Stimulated activated CD4-positive, alpha-beta T cell treated with anti-CD3 and anti-CD28 coated beads, Interleukin-1b, Interleukin-23, amount 100 ng/mL, for 24 hours (primary cell): ENCODE measurements around the gene ACE.

Experiments
- DNase-seq, 4 experiments: peaks; one replicate each; pipeline ENCODE4 v3.0.0-alpha.2; 2020; ENCODE audit warnings: low read depth in 4 of 4, low spot score in 1 of 4

Gene ACE

DNA sequence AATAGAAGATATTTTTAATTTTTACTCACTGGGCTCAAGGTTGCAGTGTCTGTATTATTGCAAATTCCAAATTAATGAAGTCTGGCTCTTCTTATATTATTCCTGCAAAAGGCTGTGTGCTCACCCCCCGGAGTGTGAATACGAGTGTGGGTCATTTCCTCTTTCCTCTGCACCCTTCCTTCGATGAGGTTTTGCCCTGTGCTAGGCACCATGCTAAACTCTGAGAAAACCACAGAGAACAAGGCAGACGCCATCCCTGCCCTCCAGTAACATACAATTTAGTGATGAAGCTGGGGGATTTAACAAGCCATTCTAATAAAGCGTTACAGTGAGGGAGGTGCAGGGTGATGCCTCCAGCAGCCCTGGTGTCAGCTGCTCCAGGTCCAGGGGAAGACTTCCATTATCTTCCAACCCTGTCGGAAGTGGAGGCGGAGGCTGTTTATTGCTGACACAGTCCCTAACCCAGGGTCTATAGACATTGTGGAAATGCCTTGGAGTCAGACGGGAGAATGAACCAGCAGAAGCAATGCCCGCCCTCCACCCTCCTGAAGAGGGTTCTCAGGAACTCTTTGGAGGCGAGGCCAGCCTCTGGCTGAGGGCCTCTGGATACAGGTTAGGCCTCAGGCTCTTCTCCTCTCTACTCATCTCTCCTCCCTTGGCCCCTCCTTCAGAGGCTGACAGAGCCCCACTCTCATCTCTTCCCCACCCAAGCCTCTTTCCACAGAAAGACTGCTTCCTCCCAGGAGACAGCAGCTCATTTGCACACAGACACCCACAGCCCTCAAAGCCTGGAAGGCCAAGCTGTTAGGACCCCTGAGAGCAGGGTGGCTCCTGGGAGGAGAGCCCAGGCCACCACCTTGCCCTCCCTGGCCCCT, 2.0 kb upstream of the ACE start:
- DNase-seq: no peak

DNA sequence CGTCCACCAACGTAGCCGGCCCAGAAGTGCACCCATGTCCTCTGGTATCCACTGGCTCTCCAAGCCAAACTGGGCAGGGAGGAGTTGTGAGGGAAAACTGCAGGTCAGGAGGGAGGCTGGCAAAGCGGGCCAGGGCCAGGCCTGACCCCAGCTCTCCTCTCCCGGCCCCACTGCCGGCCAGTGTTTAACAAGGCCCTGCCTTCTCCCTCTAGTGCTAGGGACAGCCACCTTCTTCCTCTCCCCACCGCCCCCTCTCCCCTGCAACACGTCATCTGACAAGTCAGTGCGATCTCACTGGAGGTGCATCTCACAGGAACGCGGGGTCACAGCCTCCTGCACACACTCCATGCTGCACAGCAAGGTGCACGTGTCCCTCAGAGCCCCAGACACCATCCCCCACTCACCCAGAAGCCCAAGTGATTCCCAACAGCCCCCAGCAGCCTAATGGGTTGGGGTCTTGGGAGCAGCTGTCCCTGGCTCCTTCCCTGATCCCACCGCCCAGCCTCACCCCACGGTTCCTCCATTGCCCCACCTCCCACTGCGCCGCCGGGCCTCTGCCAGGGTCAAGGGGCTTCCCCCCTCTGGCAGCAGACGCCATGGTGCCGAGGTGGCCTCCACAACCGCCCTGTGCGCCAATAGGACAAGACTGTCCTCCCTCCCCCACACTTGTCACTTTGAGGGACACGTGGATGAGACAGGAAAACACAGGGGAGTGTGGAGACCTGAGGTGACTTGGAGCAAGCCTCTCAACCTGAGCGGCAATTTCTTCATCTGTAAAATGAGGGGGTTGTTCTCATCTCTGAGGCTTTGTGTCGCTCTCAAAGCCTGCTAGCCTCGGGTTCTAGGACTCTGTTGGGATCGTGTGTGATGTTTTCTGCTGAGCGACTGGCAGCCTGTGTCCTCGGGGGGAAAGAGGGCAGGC, 1.1 kb upstream of the ACE start:
- DNase-seq: no peak

DNA sequence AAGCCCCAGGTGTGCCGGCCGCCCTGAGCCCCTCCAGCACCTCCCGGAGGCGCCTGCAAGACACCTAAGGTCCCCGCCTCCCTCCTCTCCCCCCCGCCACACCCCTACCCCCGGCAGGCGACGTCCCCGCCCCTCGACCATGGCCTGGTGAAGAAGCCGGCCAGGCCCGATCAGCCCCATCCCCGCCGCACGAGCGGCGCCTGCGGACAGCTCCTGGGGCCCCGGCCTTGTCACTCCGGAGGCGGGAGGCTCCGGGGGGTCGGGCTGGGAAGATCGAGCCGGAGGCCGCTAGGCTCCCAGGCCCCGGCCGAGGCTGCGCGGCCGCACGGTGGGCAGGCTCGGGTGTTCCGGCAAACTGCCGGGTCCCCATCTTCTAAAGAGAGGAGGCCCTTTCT, 405 bp upstream of the ACE start:
- DNase-seq: no peak

DNA sequence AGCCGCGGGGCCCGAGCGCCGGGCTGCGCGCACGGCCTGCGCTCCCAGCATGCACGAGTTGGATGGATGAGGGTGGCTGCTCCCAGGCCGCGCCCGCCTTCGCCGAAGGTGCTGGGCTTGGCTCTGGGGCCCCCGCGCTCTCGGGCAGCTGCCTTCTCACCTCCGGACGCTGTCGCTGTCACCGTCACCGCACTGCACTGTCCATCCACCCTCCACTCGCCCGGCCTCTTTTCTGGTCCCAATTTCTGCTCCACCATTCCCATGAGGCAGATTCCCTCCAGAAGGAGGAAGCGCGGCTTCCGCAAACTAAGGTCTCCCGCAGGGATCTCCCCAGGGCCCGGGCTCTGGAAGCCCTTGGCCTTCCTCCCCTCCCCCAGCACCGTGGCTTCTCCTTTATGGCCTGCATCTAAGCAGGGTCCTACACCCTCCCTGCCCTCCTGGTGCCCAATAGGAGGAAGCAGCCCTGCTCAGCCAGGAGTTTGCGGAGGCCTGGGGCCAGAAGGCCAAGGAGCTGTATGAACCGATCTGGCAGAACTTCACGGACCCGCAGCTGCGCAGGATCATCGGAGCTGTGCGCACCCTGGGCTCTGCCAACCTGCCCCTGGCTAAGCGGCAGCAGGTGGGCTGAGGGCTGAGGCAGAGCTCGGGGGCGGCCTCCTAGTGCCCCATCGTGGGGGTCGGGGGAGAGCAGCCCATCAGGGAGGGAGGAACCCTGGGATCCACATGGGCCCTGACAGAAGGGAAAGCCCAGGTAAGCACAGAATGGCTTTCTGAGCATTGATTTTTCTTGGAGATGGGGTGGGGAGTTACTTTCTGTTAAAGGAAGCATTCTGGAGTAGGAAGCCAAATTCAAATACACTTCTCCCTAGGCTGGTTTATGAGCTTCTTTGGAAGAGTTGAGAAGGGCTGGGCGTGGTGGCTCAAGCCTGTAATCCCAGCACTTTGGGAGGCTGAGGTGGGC, 899 bp downstream of the ACE start:
- no peak for DNase-seq

DNA sequence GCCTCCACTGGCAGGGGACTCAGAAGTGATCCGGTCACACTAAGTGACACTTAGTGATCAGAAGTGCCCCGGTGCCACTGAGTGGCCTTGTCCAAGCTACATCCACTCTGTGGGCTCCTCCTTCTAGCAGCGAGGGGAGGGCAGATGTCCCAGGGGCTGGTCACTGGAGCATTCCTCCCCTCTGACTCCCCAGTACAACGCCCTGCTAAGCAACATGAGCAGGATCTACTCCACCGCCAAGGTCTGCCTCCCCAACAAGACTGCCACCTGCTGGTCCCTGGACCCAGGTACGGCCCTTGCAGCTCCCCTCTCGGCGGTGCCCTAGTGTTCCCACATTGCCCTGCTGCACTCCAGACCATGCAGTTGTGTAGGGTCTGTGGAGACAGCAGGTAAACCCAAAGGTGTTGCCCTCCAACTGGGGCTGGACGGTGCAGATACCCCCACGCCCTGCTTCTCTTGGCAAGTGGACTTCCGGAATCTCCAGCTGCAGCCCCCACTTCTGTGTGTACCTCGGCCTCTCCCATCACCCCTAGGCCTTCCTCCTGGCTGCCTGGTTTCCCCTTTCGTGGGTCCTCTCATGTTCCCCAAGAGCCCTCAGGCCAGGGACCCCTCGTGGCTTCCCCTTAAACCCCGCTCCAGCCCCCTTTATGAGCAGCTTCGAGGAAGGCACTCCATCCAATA, 2.1 kb downstream of the ACE start:
- DNase-seq: peak; percentile 47 to 66 (median 56)

DNA sequence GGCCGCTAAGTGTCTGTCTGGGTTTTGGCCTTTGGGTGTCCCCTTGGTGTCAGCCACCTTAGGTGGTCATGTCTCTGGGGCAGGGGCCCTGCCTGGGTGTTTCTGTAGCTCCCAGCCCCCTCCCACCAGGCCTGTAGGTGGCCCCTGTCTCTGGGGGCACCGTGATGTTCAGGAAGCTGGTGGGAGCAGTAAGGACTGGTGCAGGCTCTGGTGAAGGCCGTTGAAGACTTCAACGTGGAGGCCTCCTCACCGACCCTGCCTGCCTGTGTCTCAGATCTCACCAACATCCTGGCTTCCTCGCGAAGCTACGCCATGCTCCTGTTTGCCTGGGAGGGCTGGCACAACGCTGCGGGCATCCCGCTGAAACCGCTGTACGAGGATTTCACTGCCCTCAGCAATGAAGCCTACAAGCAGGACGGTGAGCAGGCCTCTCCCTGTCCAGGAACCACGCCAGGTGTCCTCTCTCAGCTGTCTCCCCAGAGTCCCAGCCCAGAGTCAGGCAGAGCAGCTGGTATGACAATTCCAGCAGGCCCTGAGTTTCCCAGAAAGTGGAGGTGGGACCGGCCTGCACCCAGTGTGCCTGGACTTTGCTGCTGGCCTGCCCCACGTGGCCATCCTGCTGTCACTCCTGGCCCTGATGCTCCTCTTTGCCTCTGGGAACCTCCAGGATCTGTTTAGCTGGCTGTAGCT, 2.8 kb downstream of the ACE start:
- no peak for DNase-seq

DNA sequence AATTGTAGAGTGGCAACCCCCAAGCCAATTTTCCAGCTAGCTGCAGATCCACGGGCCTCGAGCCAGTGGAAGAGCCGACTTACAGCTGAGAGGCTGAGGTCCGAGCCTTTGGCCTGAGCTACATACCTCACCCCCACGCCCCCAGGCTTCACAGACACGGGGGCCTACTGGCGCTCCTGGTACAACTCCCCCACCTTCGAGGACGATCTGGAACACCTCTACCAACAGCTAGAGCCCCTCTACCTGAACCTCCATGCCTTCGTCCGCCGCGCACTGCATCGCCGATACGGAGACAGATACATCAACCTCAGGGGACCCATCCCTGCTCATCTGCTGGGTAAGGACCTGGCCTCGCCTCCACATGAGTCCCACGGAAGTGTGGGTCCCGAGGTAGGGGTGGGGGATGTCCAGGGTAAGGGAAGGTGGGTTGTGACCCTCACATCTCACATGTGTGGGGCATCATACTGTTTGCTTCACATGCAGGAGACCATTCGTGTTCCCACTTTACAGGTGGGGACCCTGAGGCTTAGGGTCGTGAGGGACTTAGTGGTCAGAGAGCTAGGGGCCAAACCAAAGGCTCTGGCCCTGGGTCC, 3.4 kb downstream of the ACE start:
- no peak for DNase-seq

DNA sequence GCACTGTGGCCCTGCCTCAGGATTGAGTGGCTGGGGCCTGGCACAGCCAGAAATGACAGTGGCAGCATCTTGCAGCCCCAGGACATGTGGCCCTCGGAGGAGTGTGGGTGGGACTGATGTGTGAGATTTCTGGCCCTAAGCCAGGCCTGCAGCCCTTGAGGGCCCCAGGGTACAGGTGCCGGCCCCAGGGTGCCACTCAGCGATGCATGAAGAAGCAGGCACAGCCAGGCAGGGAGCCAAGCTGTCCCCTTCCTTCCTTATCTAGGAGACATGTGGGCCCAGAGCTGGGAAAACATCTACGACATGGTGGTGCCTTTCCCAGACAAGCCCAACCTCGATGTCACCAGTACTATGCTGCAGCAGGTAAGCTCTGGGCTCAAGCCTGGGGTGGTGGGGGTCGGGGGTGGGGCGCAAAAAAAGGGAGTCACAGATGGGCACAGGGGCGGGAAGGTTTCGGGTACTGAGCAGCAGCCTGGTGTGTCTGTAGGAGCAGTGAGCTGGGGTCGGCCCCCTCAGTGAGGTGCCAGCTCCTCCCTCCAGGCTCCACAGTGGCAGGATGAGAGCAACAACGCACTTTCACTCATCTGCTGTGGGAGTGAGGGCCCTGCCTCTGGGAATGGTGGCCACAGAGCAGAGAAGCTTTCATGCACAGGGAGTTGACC, 4.1 kb downstream of the ACE start:
- DNase-seq: no peak

DNA sequence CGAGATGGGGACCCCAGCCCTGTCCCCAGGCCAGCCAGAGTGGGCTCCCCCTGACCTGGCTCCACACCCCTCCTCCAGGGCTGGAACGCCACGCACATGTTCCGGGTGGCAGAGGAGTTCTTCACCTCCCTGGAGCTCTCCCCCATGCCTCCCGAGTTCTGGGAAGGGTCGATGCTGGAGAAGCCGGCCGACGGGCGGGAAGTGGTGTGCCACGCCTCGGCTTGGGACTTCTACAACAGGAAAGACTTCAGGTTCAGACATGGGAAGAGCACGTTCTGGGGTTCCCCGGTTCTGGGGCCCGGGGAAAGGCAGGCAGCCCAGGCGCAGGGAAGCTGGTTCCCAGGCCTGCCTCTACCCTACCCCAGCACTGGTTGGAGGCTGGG, 4.6 kb downstream of the ACE start:
- no peak for DNase-seq

DNA sequence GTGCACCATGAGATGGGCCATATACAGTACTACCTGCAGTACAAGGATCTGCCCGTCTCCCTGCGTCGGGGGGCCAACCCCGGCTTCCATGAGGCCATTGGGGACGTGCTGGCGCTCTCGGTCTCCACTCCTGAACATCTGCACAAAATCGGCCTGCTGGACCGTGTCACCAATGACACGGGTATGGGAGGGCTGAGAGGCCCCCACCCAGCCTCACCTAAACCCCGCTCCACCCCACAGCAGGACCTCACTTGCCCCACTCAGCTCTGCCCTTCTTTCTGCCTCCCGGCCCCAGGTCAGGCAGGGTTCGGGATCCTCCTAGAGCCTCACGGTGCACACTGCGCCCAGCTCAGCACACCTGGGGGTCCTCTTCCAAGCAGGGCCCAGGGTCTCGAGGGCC, 5.6 kb downstream of the ACE start:
- DNase-seq: no peak

DNA sequence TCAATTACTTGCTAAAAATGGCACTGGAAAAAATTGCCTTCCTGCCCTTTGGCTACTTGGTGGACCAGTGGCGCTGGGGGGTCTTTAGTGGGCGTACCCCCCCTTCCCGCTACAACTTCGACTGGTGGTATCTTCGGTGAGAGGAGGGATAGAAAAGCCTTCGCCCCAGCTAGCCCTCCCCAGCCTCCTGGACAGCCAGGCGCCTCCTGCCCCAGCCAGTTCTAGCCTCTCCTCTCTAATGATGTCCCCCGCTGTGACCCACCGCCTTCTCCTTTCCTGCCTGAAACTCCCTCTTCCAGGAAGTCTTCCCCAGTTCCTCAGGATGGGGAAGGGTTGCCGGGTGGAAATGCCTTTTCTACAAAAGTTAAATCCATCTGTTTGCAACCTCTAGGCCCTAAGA, 6.2 kb downstream of the ACE start:
- DNase-seq: no peak

DNA sequence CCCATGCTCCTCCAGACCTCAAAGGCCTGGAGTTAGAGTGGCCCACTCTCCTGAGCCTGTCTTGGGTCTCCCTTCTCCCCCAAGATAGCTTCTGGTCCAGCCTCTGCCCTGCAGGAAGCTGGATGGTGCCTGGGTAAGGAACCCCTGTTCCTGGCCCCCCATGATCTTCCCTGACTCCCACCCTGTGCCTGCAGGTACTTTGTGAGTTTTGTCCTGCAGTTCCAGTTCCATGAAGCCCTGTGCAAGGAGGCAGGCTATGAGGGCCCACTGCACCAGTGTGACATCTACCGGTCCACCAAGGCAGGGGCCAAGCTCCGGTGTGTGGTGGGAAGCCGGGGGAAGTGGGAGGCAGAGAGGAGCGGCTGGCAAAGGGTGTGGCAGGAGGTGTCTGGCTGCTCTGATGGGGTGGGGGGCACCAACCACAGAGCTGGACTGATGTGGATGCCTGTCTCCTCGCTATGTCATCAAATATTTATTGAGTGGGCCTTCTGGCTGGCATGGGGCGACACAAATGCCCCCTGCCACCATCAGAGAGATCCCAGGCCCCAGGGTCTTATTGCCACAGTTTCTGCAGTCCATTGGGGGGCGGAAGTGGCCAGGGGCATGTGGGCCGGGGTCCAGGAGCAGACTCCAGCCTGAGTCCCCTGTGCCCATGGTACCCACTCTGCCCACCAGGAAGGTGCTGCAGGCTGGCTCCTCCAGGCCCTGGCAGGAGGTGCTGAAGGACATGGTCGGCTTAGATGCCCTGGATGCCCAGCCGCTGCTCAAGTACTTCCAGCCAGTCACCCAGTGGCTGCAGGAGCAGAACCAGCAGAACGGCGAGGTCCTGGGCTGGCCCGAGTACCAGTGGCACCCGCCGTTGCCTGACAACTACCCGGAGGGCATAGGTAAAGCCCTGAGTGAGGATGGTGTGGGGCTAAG, 7.1 kb downstream of the ACE start:
- DNase-seq: no peak

DNA sequence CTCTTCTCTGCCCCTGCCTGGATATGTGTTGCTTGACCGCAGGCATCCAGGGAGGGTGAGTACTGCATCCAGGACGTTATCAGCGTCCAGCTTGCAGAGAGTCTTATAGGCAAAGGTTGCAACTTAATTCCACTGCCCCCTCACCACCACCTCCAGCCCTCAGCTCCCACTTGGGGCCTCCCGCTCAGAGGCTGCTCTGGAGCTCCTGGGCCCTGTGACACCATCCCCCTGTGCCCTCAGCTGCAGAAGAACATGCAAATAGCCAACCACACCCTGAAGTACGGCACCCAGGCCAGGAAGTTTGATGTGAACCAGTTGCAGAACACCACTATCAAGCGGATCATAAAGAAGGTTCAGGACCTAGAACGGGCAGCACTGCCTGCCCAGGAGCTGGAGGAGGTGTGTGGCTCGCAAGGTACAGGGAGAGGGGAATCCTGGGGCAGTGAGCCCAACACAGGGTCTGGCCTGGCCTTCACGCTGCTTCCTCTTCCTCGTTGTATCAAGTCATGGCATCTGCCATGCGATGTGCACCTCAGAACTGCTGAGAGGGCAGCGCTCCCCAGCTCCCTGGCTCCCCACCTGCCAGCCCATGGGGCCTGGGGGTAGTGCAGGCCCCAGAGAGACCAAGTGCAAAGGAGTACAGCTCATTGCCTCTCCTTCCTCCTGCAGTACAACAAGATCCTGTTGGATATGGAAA, 9.6 kb downstream of the ACE start:
- no peak for DNase-seq

DNA sequence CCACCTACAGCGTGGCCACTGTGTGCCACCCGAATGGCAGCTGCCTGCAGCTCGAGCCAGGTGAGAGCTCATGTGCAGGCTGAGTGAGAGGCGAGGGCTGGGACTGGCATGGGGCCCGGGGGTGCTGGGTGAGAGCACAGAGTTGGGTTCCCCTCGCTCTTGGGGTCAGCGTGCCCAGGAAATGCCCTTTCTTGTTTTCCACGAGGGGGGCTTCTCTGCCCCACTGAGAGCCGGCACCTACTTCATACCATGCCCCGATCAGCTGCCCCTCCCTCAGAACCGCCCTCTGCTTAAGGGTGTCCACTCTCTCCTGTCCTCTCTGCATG, 10.1 kb downstream of the ACE start:
- no peak for DNase-seq

DNA sequence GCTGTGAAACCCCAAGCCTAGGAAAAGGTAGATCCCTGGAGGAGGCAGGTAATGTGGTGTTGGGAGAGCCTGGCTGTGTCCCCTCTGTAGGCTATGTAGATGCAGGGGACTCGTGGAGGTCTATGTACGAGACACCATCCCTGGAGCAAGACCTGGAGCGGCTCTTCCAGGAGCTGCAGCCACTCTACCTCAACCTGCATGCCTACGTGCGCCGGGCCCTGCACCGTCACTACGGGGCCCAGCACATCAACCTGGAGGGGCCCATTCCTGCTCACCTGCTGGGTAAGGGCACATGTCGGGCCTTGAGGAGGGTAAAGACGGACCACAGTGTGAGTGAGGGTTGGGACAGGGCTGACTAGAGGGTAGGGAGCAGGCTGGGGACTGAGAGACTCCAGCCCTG, 12.0 kb downstream of the ACE start:
- no peak for DNase-seq

DNA sequence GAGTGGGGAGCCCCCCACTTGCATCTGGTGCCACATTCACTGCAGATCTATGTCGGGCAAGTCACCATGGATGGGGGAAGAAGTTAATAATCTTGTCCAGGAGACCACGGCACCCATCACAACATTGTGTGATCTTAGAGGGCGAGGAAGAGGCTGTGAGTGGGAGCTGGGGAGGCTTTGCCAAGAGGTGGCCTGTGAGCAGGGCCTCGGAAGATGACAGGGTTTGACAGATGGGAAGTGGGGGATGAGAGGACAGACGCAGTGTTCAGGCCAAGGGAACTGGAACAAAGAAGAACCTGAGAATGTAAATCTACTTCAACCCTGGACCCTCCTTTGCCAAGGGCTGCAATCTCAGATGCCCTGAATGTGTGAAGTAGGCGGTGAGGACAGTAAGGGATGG, 12.4 kb downstream of the ACE start:
- no peak for DNase-seq

DNA sequence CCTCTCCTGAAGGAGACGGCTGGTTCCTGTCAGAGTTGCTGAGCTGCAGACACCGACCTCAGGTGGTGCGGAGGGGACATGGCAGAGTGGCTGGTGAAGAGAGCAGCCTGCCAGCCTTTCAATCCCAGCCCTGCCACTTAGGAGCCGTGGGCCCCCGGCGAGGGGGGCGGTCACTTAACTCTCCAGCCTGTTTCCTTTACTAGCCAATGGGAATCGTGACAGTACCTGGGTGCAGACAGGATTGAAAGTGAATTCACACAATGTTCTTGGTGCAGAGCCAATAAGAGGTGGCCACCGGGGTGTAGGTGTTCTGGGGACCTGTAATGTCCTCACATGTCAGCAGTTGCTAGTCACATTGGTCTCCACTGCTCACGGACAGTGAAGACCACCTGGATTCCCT, 13.5 kb downstream of the ACE start:
- no peak for DNase-seq
